ENCODE data around the gene PARD3B.

GRCh38 chr2:205593891-205594290, 1048.6 kb downstream of the PARD3B start:
- TF ChIP-seq POLR2A (IDR thresholded peaks at IDR 0.05; ENCODE audit: low read depth, low read length) (no peak), POLR2AphosphoS5 (IDR thresholded peaks at IDR 0.05; ENCODE audit: low read depth, low read length) (no peak), TAF1 (IDR thresholded peaks at IDR 0.05; ENCODE audit: low read depth, low read length) (no peak), PAX5 (IDR thresholded peaks at IDR 0.05; ENCODE audit: insufficient read depth, low read length, severe bottlenecking) (no peak), POU2F2 (IDR thresholded peaks at IDR 0.05; ENCODE audit: low read depth, low read length) (no peak)

Data from GM12891 (cell line).